ENCODE data around the gene CASZ1. TPM values are rescaled to one million over a fixed set of nuclear protein-coding genes. Genes with fewer than 3 reads are reported as not detected.

The CASZ1 gene
- total RNA-seq, 1 experiment from 2014 or later, result 2.2 TPM

GRCh38 chr1:10824821-10825540 lies 28.5 kb upstream of the CASZ1 start:
- DNase-seq (ENCODE audit: low spot score), result no peak
- in situ Hi-C loops (cut with HindIII; ENCODE audit: low sequenced_read_pairs), result no loop called here

GRCh38 chr1:10823000-10823401 lies 26.6 kb upstream of the CASZ1 start:
- in situ Hi-C loops (cut with HindIII; ENCODE audit: low sequenced_read_pairs), result no loop called here
- DNase-seq (ENCODE audit: low spot score), result peak; percentile 24

GRCh38 chr1:10821388-10821787 lies 24.9 kb upstream of the CASZ1 start:
- DNase-seq (ENCODE audit: low spot score), result no peak
- in situ Hi-C loops (cut with HindIII; ENCODE audit: low sequenced_read_pairs), result no loop called here

- no peak for DNase-seq (ENCODE audit: low spot score)
- in situ Hi-C loops (cut with HindIII; ENCODE audit: low sequenced_read_pairs), result no loop called here
Observed at GRCh38 chr1:10820422-10820821, 24.0 kb upstream of the CASZ1 start.

GRCh38 chr1:10819198-10819901 lies 22.9 kb upstream of the CASZ1 start:
- peak; percentile 30 for DNase-seq (ENCODE audit: low spot score)
- in situ Hi-C loops (cut with HindIII; ENCODE audit: low sequenced_read_pairs), result no loop called here

GRCh38 chr1:10818262-10819197 lies 22.1 kb upstream of the CASZ1 start:
- no peak for DNase-seq (ENCODE audit: low spot score)

GRCh38 chr1:10816743-10817369 lies 20.4 kb upstream of the CASZ1 start:
- in situ Hi-C loops (cut with HindIII; ENCODE audit: low sequenced_read_pairs), result no loop called here
- no peak for DNase-seq (ENCODE audit: low spot score)

More at GRCh38 chr1:10818262-10819197, 22.1 kb upstream of the CASZ1 start:
- in situ Hi-C loops (cut with HindIII; ENCODE audit: low sequenced_read_pairs), result no loop called here

- in situ Hi-C loops (cut with HindIII; ENCODE audit: low sequenced_read_pairs), result no loop called here
- no peak for DNase-seq (ENCODE audit: low spot score)
Observed at GRCh38 chr1:10816233-10816632, 19.8 kb upstream of the CASZ1 start.

- in situ Hi-C loops (cut with HindIII; ENCODE audit: low sequenced_read_pairs), result no loop called here
- no peak for DNase-seq (ENCODE audit: low spot score)
Observed at GRCh38 chr1:10815858-10816195, 19.4 kb upstream of the CASZ1 start.

GRCh38 chr1:10814976-10815857 lies 18.8 kb upstream of the CASZ1 start:
- DNase-seq (ENCODE audit: low spot score), result no peak
- in situ Hi-C loops (cut with HindIII; ENCODE audit: low sequenced_read_pairs), result no loop called here

GRCh38 chr1:10814312-10814711 lies 17.9 kb upstream of the CASZ1 start:
- DNase-seq (ENCODE audit: low spot score), result no peak
- in situ Hi-C loops (cut with HindIII; ENCODE audit: low sequenced_read_pairs), result no loop called here

- in situ Hi-C loops (cut with HindIII; ENCODE audit: low sequenced_read_pairs), result no loop called here
- no peak for DNase-seq (ENCODE audit: low spot score)
Observed at GRCh38 chr1:10813799-10814198, 17.4 kb upstream of the CASZ1 start.

GRCh38 chr1:10812387-10812915 lies 16.0 kb upstream of the CASZ1 start:
- no peak for DNase-seq (ENCODE audit: low spot score)
- in situ Hi-C loops (cut with HindIII; ENCODE audit: low sequenced_read_pairs), result no loop called here

- in situ Hi-C loops (cut with HindIII; ENCODE audit: low sequenced_read_pairs), result no loop called here
- DNase-seq (ENCODE audit: low spot score), result no peak
Observed at GRCh38 chr1:10808441-10808840, 12.0 kb upstream of the CASZ1 start.

GRCh38 chr1:10806966-10807365 lies 10.5 kb upstream of the CASZ1 start:
- DNase-seq (ENCODE audit: low spot score), result no peak
- in situ Hi-C loops (cut with HindIII; ENCODE audit: low sequenced_read_pairs), result no loop called here

GRCh38 chr1:10803971-10804820 lies 7.8 kb upstream of the CASZ1 start:
- in situ Hi-C loops (cut with HindIII; ENCODE audit: low sequenced_read_pairs), result no loop called here
- no peak for DNase-seq (ENCODE audit: low spot score)

- DNase-seq (ENCODE audit: low spot score), result no peak
Observed at GRCh38 chr1:10802944-10803715, 6.7 kb upstream of the CASZ1 start.

More at GRCh38 chr1:10802944-10803715, 6.7 kb upstream of the CASZ1 start:
- in situ Hi-C loops (cut with HindIII; ENCODE audit: low sequenced_read_pairs), result no loop called here
